Upper lobe of right lung (tissue), 1 donor: ENCODE data around the gene ASCC3. TPM values are rescaled to one million over a fixed set of nuclear protein-coding genes. Genes with fewer than 3 reads are reported as not detected.

Experiments
- ATAC-seq: fragments of 200-7000 bp; cut with Tn5 transposase; one replicate; pipeline ENCODE4 v1.9.1; 2020; ENCODE audit warnings: mild to moderate bottlenecking, moderate library complexity
- DNase-seq: peaks from one replicate; pipeline ENCODE4 v3.0.0-alpha.2; 2020
- H3K27ac ChIP-seq: fragments of 200-600 bp; one replicate; pipeline ENCODE4 v1.8.0; 2022
- H3K27me3 ChIP-seq: fragments of 200-600 bp; one replicate; pipeline ENCODE4 v1.8.0; 2022; ENCODE audit warnings: mild to moderate bottlenecking
- H3K36me3 ChIP-seq: fragments of 200-600 bp; one replicate; pipeline ENCODE4 v1.8.0; 2022
- H3K4me1 ChIP-seq: fragments of 200-600 bp; one replicate; pipeline ENCODE4 v1.8.0; 2022
- H3K4me3 ChIP-seq: fragments of 200-600 bp; one replicate; pipeline ENCODE4 v1.8.0; 2022; ENCODE audit warnings: mild to moderate bottlenecking
- H3K9me3 ChIP-seq: fragments of 200-600 bp; one replicate; pipeline ENCODE4 v1.8.0; 2022
- intact Hi-C: fragments of 100-400 bp; cut with DNase I; formaldehyde crosslinking; loops from one replicate; pipeline ENCODE4 v1.11.0; 2022
- total RNA-seq: library from RNA; stranded (reverse); fragmentation: NEBNext Ultra II Directional; extraction: Animal tissue kit (Norgen Biotek cat#: 25700); gene quantifications from one replicate; pipeline ENCODE4 v1.2.1, GENCODE V29; 2021
- TF ChIP-seq, protein P1 (sequence below): fragments of 200-600 bp; IDR thresholded peaks from one replicate; pipeline ENCODE4 v1.8.0; 2022; ENCODE audit warnings: antibody characterized with exemption
- donor health status: DM: no; HTN: yes; CAD: no; lungs with severe emphysema.

ASCC3 gene
- total RNA-seq, 1 donor from 2014 or later = 39.5 TPM

- TF ChIP-seq, protein P1, sequence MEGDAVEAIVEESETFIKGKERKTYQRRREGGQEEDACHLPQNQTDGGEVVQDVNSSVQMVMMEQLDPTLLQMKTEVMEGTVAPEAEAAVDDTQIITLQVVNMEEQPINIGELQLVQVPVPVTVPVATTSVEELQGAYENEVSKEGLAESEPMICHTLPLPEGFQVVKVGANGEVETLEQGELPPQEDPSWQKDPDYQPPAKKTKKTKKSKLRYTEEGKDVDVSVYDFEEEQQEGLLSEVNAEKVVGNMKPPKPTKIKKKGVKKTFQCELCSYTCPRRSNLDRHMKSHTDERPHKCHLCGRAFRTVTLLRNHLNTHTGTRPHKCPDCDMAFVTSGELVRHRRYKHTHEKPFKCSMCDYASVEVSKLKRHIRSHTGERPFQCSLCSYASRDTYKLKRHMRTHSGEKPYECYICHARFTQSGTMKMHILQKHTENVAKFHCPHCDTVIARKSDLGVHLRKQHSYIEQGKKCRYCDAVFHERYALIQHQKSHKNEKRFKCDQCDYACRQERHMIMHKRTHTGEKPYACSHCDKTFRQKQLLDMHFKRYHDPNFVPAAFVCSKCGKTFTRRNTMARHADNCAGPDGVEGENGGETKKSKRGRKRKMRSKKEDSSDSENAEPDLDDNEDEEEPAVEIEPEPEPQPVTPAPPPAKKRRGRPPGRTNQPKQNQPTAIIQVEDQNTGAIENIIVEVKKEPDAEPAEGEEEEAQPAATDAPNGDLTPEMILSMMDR = no peak
- intact Hi-C loops = no loop called here
- no peaks in the 10 kb centered on the region for H3K4me1 ChIP-seq
Observed at GRCh38 chr6:100918152-100918551, 37.0 kb upstream of the ASCC3 start.

GRCh38 chr6:100915876-100916275 lies 34.7 kb upstream of the ASCC3 start:
- Histone ChIP-seq H3K4me3 (no peak overlapping the region), H3K9me3 (no peaks in the 10 kb centered on the region), H3K4me1 (no peaks in the 10 kb centered on the region), H3K27me3 (no peaks in the 10 kb centered on the region), H3K27ac (no peak overlapping the region), H3K36me3 (no peaks in the 10 kb centered on the region)
- TF ChIP-seq, protein P1 = no peak
- intact Hi-C loops = no loop called here
- ATAC-seq = no peak
- no peak for DNase-seq

More at GRCh38 chr6:100918152-100918551, 37.0 kb upstream of the ASCC3 start:
- no peaks in the 10 kb centered on the region for H3K27me3 ChIP-seq
- no peak overlapping the region for H3K27ac ChIP-seq
- ATAC-seq = no peak
- H3K36me3 ChIP-seq = no peaks in the 10 kb centered on the region
- H3K9me3 ChIP-seq = no peaks in the 10 kb centered on the region
- H3K4me3 ChIP-seq = no peak overlapping the region
- no peak for DNase-seq

DNA sequence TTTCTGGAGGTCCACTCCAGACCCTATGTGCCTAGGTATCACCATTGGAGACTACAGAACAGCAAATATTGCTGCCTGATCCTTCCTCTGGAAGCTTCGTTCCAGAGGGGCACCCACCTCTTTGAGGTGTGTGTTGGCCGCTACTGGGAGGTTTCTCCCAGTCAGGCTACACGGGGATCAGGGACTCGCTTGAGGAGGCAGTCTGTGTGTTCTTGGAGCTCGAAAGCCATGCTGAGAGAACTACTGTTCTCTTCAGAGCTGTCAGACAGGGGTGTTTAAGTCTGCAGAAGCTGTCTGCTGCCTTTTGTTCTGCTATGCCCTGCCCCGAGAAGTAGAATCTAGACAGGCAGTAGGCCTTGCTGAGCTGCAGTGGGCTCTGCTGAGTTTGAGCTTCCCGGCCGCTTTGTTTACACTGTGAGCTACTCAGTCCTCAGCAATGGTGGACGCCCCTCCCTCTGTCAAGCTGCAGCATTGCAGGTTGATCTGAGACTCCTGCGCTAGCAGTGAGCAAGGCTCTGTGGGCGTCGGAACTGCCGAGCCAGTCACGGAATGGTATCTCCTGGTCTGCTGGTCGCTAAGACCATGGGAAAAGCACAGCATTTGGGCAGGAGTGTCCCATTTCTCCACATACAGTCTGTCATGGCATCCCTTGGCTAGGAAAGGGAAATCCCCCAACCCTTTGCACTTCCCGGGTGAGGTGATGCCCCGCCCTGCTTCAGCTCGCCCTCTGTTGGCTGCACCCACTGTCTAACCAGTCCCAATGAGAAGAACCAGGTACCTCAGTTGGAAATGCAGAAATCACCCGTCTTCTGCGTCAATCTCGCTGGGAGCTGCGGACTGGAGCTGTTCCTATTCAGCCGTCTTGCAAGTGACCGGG lies 32.5 kb upstream of the ASCC3 start:
- Histone ChIP-seq H3K27me3 (no peaks in the 10 kb centered on the region), H3K27ac (no peak overlapping the region), H3K9me3 (no peaks in the 10 kb centered on the region), H3K4me3 (no peak overlapping the region), H3K36me3 (no peaks in the 10 kb centered on the region), H3K4me1 (no peaks in the 10 kb centered on the region)
- no peak for DNase-seq
- intact Hi-C loops = no loop called here
- no peak for ATAC-seq
- TF ChIP-seq, protein P1 = no peak

GRCh38 chr6:100906325-100906724 lies 25.2 kb upstream of the ASCC3 start:
- no peak for DNase-seq
- Histone ChIP-seq H3K27me3 (no peaks in the 10 kb centered on the region), H3K36me3 (no peaks in the 10 kb centered on the region), H3K27ac (no peak overlapping the region), H3K4me3 (no peak overlapping the region), H3K9me3 (no peaks in the 10 kb centered on the region), H3K4me1 (no peaks in the 10 kb centered on the region)
- ATAC-seq = no peak
- intact Hi-C loops = no loop called here
- TF ChIP-seq, protein P1 = no peak

GRCh38 chr6:100905067-100905466 lies 23.9 kb upstream of the ASCC3 start:
- H3K27me3 ChIP-seq = no peaks in the 10 kb centered on the region
- H3K27ac ChIP-seq = no peak overlapping the region
- ATAC-seq = no peak
- no peaks in the 10 kb centered on the region for H3K9me3 ChIP-seq
- TF ChIP-seq, protein P1 = no peak
- no peaks in the 10 kb centered on the region for H3K4me1 ChIP-seq
- no peak overlapping the region for H3K4me3 ChIP-seq
- intact Hi-C loops = no loop called here
- DNase-seq = no peak
- no peaks in the 10 kb centered on the region for H3K36me3 ChIP-seq
